Activated CD8-positive, alpha-beta memory T cell treated with anti-CD3 and anti-CD28 coated beads, Interleukin-2, amount 50 U/mL, for 1 hour (primary cell): ENCODE data around the gene TUBGCP3.

Experiments
- DNase-seq: peaks from one replicate; pipeline ENCODE4 v3.0.0-alpha.2; 2020; ENCODE audit errors: extremely low read depth

The TUBGCP3 gene

GRCh38 chr13:112481458-112481857 is 106.5 kb downstream of the TUBGCP3 start:
- DNase-seq = no peak

GRCh38 chr13:112479389-112479788 is 108.6 kb downstream of the TUBGCP3 start:
- no peak for DNase-seq

GRCh38 chr13:112477070-112477619 is 110.8 kb downstream of the TUBGCP3 start:
- DNase-seq = no peak

GRCh38 chr13:112475889-112476288 is 112.1 kb downstream of the TUBGCP3 start:
- DNase-seq = no peak

- no peak for DNase-seq
Observed at GRCh38 chr13:112474869-112475268, 113.1 kb downstream of the TUBGCP3 start.

- no peak for DNase-seq
Observed at GRCh38 chr13:112473818-112474217, 114.1 kb downstream of the TUBGCP3 start.

GRCh38 chr13:112469071-112469745 is 118.7 kb downstream of the TUBGCP3 start:
- DNase-seq = no peak

GRCh38 chr13:112468069-112468468 is 119.9 kb downstream of the TUBGCP3 start:
- no peak for DNase-seq

GRCh38 chr13:112467236-112467635 is 120.7 kb downstream of the TUBGCP3 start:
- DNase-seq = no peak

- DNase-seq = no peak
Observed at GRCh38 chr13:112466132-112467058, 121.6 kb downstream of the TUBGCP3 start.

- DNase-seq = no peak
Observed at GRCh38 chr13:112465251-112466131, 122.5 kb downstream of the TUBGCP3 start.

- no peak for DNase-seq
Observed at GRCh38 chr13:112464720-112465119, 123.2 kb downstream of the TUBGCP3 start.

GRCh38 chr13:112462408-112462807 is 125.5 kb downstream of the TUBGCP3 start:
- DNase-seq = no peak

- no peak for DNase-seq
Observed at GRCh38 chr13:112457485-112457884, 130.5 kb downstream of the TUBGCP3 start.

GRCh38 chr13:112457081-112457480 is 130.9 kb downstream of the TUBGCP3 start:
- DNase-seq = no peak

- DNase-seq = no peak
Observed at GRCh38 chr13:112456138-112457056, 131.6 kb downstream of the TUBGCP3 start.

GRCh38 chr13:112455476-112456059 is 132.4 kb downstream of the TUBGCP3 start:
- no peak for DNase-seq

- no peak for DNase-seq
Observed at GRCh38 chr13:112454648-112455334, 133.2 kb downstream of the TUBGCP3 start.

- no peak for DNase-seq
Observed at GRCh38 chr13:112453874-112454647, 133.9 kb downstream of the TUBGCP3 start.
